ENCODE results near the gene CACNA2D1.

Gene CACNA2D1

DNA sequence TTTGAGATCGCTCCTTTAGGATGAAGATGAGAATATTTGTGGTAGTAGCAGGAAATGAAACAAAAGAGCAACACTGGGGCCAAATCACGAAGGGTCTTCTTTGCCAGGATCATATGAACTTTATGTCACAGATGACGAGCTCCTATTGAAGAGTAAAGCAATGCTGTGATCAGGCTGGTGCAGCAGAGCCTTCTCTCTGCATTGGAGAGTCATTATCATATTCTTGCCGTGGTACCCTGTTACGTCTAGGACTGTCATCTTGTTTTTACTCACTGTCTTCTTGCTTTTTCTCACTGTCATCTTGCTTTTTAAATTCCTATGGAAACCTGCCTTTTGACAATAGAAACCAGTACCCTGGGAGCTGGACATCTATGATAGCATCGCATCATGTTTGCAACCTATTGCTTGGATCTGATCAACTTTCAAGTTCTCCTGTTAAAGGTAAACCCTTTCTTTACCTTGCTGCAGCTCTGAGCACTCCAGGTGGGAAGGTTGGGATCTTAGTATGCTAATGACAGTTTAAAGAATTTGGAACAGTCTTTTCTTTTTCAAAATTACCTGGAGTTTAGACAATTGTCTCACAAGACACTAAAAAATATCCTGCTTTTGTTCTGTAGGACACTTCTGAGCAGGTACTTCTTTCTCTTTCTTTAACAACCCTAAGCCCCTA lies 27.9 kb upstream of the CACNA2D1 start:
- no peak for DNase-seq (ENCODE audit: low spot score)
- no peaks in the 10 kb centered on the region for H3K36me3 ChIP-seq (replicated peaks in 1 of 2; ENCODE audit: control insufficient read depth in 2 of 2, insufficient read depth in 2 of 2, low read length in 2 of 2)
- no peak overlapping the region for H3K9ac ChIP-seq (ENCODE audit: low read depth, low read length, poor library complexity)
- H2BK120ac ChIP-seq (ENCODE audit: low read depth, low read length), result no peak overlapping the region
- H3K9me3 ChIP-seq (replicated peaks in 1 of 2; ENCODE audit: control insufficient read depth in 2 of 2, insufficient read depth in 1 of 2, low read depth in 1 of 2, low read length in 2 of 2), result no peaks in the 10 kb centered on the region
- no peak overlapping the region for H4K8ac ChIP-seq (ENCODE audit: low read depth, low read length)
- WGBS, 2 donors (ENCODE audit: extremely low coverage in 2 of 2, insufficient read length in 2 of 2, insufficient replicate concordance in 1 of 2), result no CpG with 5 or more reads among the region's 6 CpGs
- H3K4me1 ChIP-seq (ENCODE audit: control insufficient read depth in 2 of 2, insufficient read depth in 1 of 2, low read depth in 1 of 2, low read length in 2 of 2), result no peaks in the 10 kb centered on the region
- H3K4ac ChIP-seq (ENCODE audit: low read length), result no peak overlapping the region
- H3K4me2 ChIP-seq (ENCODE audit: insufficient read depth, low read length, poor library complexity, severe bottlenecking), result no peak overlapping the region
- H3K23ac ChIP-seq (ENCODE audit: low read depth, low read length, poor library complexity), result no peak overlapping the region
- no peak overlapping the region for H3K14ac ChIP-seq (ENCODE audit: low read length)
- no peak overlapping the region for H2AFZ ChIP-seq (ENCODE audit: low read length)
- no peak overlapping the region for H2AK5ac ChIP-seq (ENCODE audit: low read depth, low read length)
- peaks cover 0 to 6% (median 0%) of the 10 kb centered on the region in 3 experiments for H3K27me3 ChIP-seq (ENCODE audit: control insufficient read depth in 3 of 3, insufficient read depth in 3 of 3, low read depth in 1 of 3, low read length in 3 of 3)
- no peak overlapping the region for H3K27ac ChIP-seq (replicated peaks; ENCODE audit: low read length)
- no peak overlapping the region for H2BK15ac ChIP-seq (ENCODE audit: low read length)
- no peaks in the 10 kb centered on the region for H3K79me1 ChIP-seq (ENCODE audit: low read depth, low read length)
- H3K18ac ChIP-seq (ENCODE audit: low read length), result no peak overlapping the region
- no peak overlapping the region for H3K4me3 ChIP-seq (ENCODE audit: low read length in 2 of 2)
- no peak overlapping the region for H2BK12ac ChIP-seq (ENCODE audit: low read length)
- H4K91ac ChIP-seq (ENCODE audit: low read depth, low read length, poor library complexity), result no peak overlapping the region
- H2BK5ac ChIP-seq (ENCODE audit: low read length), result no peak overlapping the region

- H4K91ac ChIP-seq (ENCODE audit: low read depth, low read length, poor library complexity), result no peak overlapping the region
- no peak overlapping the region for H3K9ac ChIP-seq (ENCODE audit: low read depth, low read length, poor library complexity)
- H2BK5ac ChIP-seq (ENCODE audit: low read length), result no peak overlapping the region
- H3K79me1 ChIP-seq (ENCODE audit: low read depth, low read length), result no peaks in the 10 kb centered on the region
- no peak overlapping the region for H4K8ac ChIP-seq (ENCODE audit: low read depth, low read length)
- H3K4ac ChIP-seq (ENCODE audit: low read length), result no peak overlapping the region
- no peaks in the 10 kb centered on the region for H3K36me3 ChIP-seq (replicated peaks in 1 of 2; ENCODE audit: control insufficient read depth in 2 of 2, insufficient read depth in 2 of 2, low read length in 2 of 2)
- no peak overlapping the region for H2BK120ac ChIP-seq (ENCODE audit: low read depth, low read length)
- H3K9me3 ChIP-seq (replicated peaks in 1 of 2; ENCODE audit: control insufficient read depth in 2 of 2, insufficient read depth in 1 of 2, low read depth in 1 of 2, low read length in 2 of 2), result no peaks in the 10 kb centered on the region
- no peak overlapping the region for H2BK12ac ChIP-seq (ENCODE audit: low read length)
- no peak overlapping the region for H2AK5ac ChIP-seq (ENCODE audit: low read depth, low read length)
- no peaks in the 10 kb centered on the region for H3K4me1 ChIP-seq (ENCODE audit: control insufficient read depth in 2 of 2, insufficient read depth in 1 of 2, low read depth in 1 of 2, low read length in 2 of 2)
- H3K23ac ChIP-seq (ENCODE audit: low read depth, low read length, poor library complexity), result no peak overlapping the region
- no peak overlapping the region for H2BK15ac ChIP-seq (ENCODE audit: low read length)
- no peak overlapping the region for H3K4me2 ChIP-seq (ENCODE audit: insufficient read depth, low read length, poor library complexity, severe bottlenecking)
- no peak for DNase-seq (ENCODE audit: low spot score)
- H3K14ac ChIP-seq (ENCODE audit: low read length), result no peak overlapping the region
- H3K27me3 ChIP-seq (ENCODE audit: control insufficient read depth in 3 of 3, insufficient read depth in 3 of 3, low read depth in 1 of 3, low read length in 3 of 3), result peaks cover 0 to 6% (median 0%) of the 10 kb centered on the region in 3 experiments
- no peak overlapping the region for H3K27ac ChIP-seq (replicated peaks; ENCODE audit: low read length)
- no peak overlapping the region for H3K18ac ChIP-seq (ENCODE audit: low read length)
- WGBS, 2 donors (ENCODE audit: extremely low coverage in 2 of 2, insufficient read length in 2 of 2, insufficient replicate concordance in 1 of 2), result no CpG with 5 or more reads among the region's 4 CpGs
- H3K4me3 ChIP-seq (ENCODE audit: low read length in 2 of 2), result no peak overlapping the region
- no peak overlapping the region for H2AFZ ChIP-seq (ENCODE audit: low read length)
Measured at GRCh38 chr7:82469207-82469606, 25.6 kb upstream of the CACNA2D1 start.

GRCh38 chr7:82468435-82468834 lies 24.9 kb upstream of the CACNA2D1 start:
- Histone ChIP-seq H3K4me3 (ENCODE audit: low read length in 2 of 2) (no peak overlapping the region), H2AFZ (ENCODE audit: low read length) (no peak overlapping the region), H3K9me3 (replicated peaks in 1 of 2; ENCODE audit: control insufficient read depth in 2 of 2, insufficient read depth in 1 of 2, low read depth in 1 of 2, low read length in 2 of 2) (no peaks in the 10 kb centered on the region), H3K9ac (ENCODE audit: low read depth, low read length, poor library complexity) (no peak overlapping the region), H3K4me2 (ENCODE audit: insufficient read depth, low read length, poor library complexity, severe bottlenecking) (no peak overlapping the region), H2BK5ac (ENCODE audit: low read length) (no peak overlapping the region), H3K79me1 (ENCODE audit: low read depth, low read length) (no peaks in the 10 kb centered on the region), H3K36me3 (replicated peaks in 1 of 2; ENCODE audit: control insufficient read depth in 2 of 2, insufficient read depth in 2 of 2, low read length in 2 of 2) (no peaks in the 10 kb centered on the region), H4K91ac (ENCODE audit: low read depth, low read length, poor library complexity) (no peak overlapping the region), H2BK12ac (ENCODE audit: low read length) (no peak overlapping the region), H3K27ac (replicated peaks; ENCODE audit: low read length) (no peak overlapping the region), H2AK5ac (ENCODE audit: low read depth, low read length) (no peak overlapping the region), H3K4me1 (ENCODE audit: control insufficient read depth in 2 of 2, insufficient read depth in 1 of 2, low read depth in 1 of 2, low read length in 2 of 2) (no peaks in the 10 kb centered on the region), H3K27me3 (ENCODE audit: control insufficient read depth in 3 of 3, insufficient read depth in 3 of 3, low read depth in 1 of 3, low read length in 3 of 3) (peaks cover 0 to 6% (median 0%) of the 10 kb centered on the region in 3 experiments), H2BK15ac (ENCODE audit: low read length) (no peak overlapping the region), H3K4ac (ENCODE audit: low read length) (no peak overlapping the region), H3K23ac (ENCODE audit: low read depth, low read length, poor library complexity) (no peak overlapping the region), H2BK120ac (ENCODE audit: low read depth, low read length) (no peak overlapping the region), H3K18ac (ENCODE audit: low read length) (no peak overlapping the region), H3K14ac (ENCODE audit: low read length) (no peak overlapping the region), H4K8ac (ENCODE audit: low read depth, low read length) (no peak overlapping the region)
- no CpG with 5 or more reads among the region's 3 CpGs for WGBS, 2 donors (ENCODE audit: extremely low coverage in 2 of 2, insufficient read length in 2 of 2, insufficient replicate concordance in 1 of 2)
- no peak for DNase-seq (ENCODE audit: low spot score)

GRCh38 chr7:82467020-82467419 lies 23.4 kb upstream of the CACNA2D1 start:
- Histone ChIP-seq H3K27me3 (ENCODE audit: control insufficient read depth in 3 of 3, insufficient read depth in 3 of 3, low read depth in 1 of 3, low read length in 3 of 3) (peaks cover 0 to 3% (median 0%) of the 10 kb centered on the region in 3 experiments), H3K23ac (ENCODE audit: low read depth, low read length, poor library complexity) (no peak overlapping the region), H2BK5ac (ENCODE audit: low read length) (no peak overlapping the region), H3K9me3 (replicated peaks in 1 of 2; ENCODE audit: control insufficient read depth in 2 of 2, insufficient read depth in 1 of 2, low read depth in 1 of 2, low read length in 2 of 2) (no peaks in the 10 kb centered on the region), H4K8ac (ENCODE audit: low read depth, low read length) (no peak overlapping the region), H3K14ac (ENCODE audit: low read length) (no peak overlapping the region), H3K9ac (ENCODE audit: low read depth, low read length, poor library complexity) (no peak overlapping the region), H2BK15ac (ENCODE audit: low read length) (no peak overlapping the region), H4K91ac (ENCODE audit: low read depth, low read length, poor library complexity) (no peak overlapping the region), H3K36me3 (replicated peaks in 1 of 2; ENCODE audit: control insufficient read depth in 2 of 2, insufficient read depth in 2 of 2, low read length in 2 of 2) (no peaks in the 10 kb centered on the region), H3K4me1 (ENCODE audit: control insufficient read depth in 2 of 2, insufficient read depth in 1 of 2, low read depth in 1 of 2, low read length in 2 of 2) (no peaks in the 10 kb centered on the region), H2AFZ (ENCODE audit: low read length) (no peak overlapping the region), H2BK12ac (ENCODE audit: low read length) (no peak overlapping the region), H3K4me3 (ENCODE audit: low read length in 2 of 2) (no peak overlapping the region), H2BK120ac (ENCODE audit: low read depth, low read length) (no peak overlapping the region), H3K27ac (replicated peaks; ENCODE audit: low read length) (no peak overlapping the region), H3K79me1 (ENCODE audit: low read depth, low read length) (no peaks in the 10 kb centered on the region), H2AK5ac (ENCODE audit: low read depth, low read length) (no peak overlapping the region), H3K4ac (ENCODE audit: low read length) (no peak overlapping the region), H3K18ac (ENCODE audit: low read length) (no peak overlapping the region), H3K4me2 (ENCODE audit: insufficient read depth, low read length, poor library complexity, severe bottlenecking) (no peak overlapping the region)
- WGBS, 2 donors (ENCODE audit: extremely low coverage in 2 of 2, insufficient read length in 2 of 2, insufficient replicate concordance in 1 of 2), result no CpG with 5 or more reads among the region's 2 CpGs
- no peak for DNase-seq (ENCODE audit: low spot score)
